ENCODE results near the gene FSCN2. TPM values are rescaled to one million over a fixed set of nuclear protein-coding genes. Genes with fewer than 3 reads are reported as not detected.
"Not testable (repeated sequence)": the region's sequence is repeated elsewhere in the genome, so short reads cannot be mapped to it uniquely, and the experiment has no call there.

Gene FSCN2
- total and polyA plus RNA-seq, 8 donors: 2.5 to 15.3 (median 10.7) TPM

DNA sequence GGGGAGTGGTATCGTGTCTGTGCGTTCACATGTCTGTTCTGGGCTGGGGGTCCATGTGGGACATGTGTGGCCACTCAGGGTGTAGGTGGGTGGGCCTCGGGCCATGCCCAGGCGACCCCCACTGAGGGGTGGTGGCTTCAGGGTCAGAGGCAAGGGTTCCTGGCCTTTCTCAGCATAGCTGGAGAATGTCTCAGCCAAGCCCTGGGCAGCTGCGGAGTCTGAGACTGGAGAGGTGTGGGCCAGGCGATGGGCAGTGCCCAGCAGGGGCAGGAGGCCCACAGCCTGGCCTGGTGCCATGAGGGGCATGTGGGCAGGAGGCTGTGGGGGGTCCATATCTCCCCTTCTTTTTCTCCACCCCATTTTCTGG, 1.2 kb downstream of the FSCN2 start:
- FAIRE-seq (no peak), ATAC-seq (peak in 2 of 4 donors; percentile 2 to 19), DNase-seq (peak in 2 of 6 donors; percentile 46 to 69)
- H3K36me3 ChIP-seq: no peaks in the 10 kb centered on the region
- no peak overlapping the region for H3K27ac ChIP-seq
- no peaks in the 10 kb centered on the region for H3K9me3 ChIP-seq
- 72 to 74% methylated on average over 6 of the region's 6 CpGs for WGBS, 2 donors
- TF ChIP-seq, protein P1, sequence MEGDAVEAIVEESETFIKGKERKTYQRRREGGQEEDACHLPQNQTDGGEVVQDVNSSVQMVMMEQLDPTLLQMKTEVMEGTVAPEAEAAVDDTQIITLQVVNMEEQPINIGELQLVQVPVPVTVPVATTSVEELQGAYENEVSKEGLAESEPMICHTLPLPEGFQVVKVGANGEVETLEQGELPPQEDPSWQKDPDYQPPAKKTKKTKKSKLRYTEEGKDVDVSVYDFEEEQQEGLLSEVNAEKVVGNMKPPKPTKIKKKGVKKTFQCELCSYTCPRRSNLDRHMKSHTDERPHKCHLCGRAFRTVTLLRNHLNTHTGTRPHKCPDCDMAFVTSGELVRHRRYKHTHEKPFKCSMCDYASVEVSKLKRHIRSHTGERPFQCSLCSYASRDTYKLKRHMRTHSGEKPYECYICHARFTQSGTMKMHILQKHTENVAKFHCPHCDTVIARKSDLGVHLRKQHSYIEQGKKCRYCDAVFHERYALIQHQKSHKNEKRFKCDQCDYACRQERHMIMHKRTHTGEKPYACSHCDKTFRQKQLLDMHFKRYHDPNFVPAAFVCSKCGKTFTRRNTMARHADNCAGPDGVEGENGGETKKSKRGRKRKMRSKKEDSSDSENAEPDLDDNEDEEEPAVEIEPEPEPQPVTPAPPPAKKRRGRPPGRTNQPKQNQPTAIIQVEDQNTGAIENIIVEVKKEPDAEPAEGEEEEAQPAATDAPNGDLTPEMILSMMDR (IDR thresholded peaks at IDR 0.05): no peak
- H3K27me3 ChIP-seq: no peaks in the 10 kb centered on the region
- H3K4me3 ChIP-seq: no peak overlapping the region
- intact Hi-C loops (cut with DNase I): no loop called here
- peaks cover 0 to 3% (median 0%) of the 10 kb centered on the region in 3 donors for H3K4me1 ChIP-seq

DNA sequence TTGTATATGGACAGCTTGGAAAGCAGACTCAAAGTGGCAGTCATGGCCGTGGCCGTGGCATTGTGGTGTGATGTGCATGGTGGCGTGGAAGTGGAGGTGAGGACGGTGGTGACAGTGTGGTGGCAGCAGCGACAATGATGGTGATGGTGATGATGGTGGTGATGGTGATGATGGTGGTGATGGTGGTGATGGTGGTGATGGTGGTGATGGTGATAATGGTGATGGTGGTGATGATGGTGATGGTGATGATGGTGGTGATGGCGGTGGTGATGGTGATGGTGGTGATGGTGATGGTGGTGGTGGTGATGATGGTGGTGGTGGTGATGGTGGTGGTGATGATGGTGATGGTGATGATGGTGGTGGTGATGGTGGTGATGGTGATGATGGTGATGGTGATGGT, 2.8 kb downstream of the FSCN2 start:
- intact Hi-C loops (cut with DNase I); H3K9me3 ChIP-seq; H3K27ac ChIP-seq; H3K36me3 ChIP-seq; H3K4me1 ChIP-seq; FAIRE-seq; H3K27me3 ChIP-seq; ATAC-seq; H3K4me3 ChIP-seq: not testable (repeated sequence)
- WGBS, 2 donors: 79 to 89% methylated on average over 6 of the region's 6 CpGs
- peak in 1 of 6 donors; percentile 31 for DNase-seq

DNA sequence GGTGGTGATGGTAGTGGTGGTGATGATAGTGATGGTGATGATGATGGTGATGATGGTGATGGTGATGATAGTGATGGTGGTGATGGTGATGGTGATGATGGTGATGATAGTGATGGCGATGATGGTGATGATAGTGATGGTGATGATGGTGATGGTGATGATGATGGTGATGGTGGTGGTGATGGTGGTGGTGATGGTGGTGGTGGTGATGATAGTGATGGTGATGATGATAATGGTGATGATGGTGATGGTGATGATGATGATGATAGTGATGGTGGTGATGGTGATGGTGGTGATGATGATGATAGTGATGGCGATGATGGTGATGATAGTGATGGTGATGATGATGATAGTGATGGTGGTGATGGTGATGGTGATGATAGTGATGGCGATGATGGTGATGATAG, 3.8 kb downstream of the FSCN2 start:
- ATAC-seq; H3K4me3 ChIP-seq; H3K27ac ChIP-seq; FAIRE-seq; H3K4me1 ChIP-seq; intact Hi-C loops (cut with DNase I); DNase-seq; H3K9me3 ChIP-seq; H3K36me3 ChIP-seq; H3K27me3 ChIP-seq: not testable (repeated sequence)
- WGBS, 2 donors: 94 to 97% methylated on average over 3 of the region's 3 CpGs

DNA sequence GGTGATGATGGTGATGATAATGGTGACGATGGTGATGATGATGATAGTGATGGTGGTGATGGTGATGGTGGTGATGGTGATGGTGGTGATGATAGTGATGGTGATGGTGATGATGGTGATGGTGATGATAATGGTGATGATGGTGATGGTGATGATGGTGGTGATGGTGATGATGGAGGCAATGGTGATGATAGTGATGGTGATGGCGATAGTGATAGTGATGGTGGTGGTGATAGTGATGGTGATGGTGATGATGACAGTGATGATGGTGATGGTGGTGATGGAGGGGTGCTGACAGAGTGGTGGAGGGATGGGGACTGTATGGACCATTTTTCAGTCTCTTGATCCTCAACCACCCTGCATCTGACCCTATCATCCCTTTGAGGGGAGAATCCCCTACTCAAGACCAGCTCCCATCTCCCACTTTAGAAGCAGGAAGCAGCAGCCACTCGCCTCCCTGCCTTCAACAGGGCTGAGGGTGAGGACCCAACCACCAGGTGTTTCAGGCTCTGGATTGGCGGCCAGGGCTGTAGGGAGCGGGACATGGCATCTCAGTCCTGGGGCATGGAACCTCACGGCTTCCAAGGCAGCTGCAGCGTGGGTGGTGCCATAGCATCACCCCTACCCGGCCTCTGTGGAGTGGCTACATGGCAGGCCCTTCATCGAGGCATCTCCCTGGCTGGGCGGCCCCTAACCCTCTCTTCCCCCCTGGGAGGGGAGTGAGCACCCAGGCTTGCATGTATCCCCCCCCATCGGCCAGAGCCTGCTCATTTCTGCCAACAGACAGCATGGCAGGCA, 4.5 kb downstream of the FSCN2 start:
- Histone ChIP-seq H3K36me3 (no peaks in the 10 kb centered on the region), H3K4me3 (no peak overlapping the region), H3K27ac (no peak overlapping the region), H3K27me3 (no peaks in the 10 kb centered on the region), H3K9me3 (no peaks in the 10 kb centered on the region), H3K4me1 (peaks cover 0 to 12% (median 0%) of the 10 kb centered on the region in 3 donors)
- WGBS, 2 donors: 92 to 95% methylated on average over 11 of the region's 11 CpGs
- peak in 2 of 6 donors; percentile 44 to 68 for DNase-seq
- ATAC-seq: no peak
- intact Hi-C loops (cut with DNase I): no loop called here
- no peak for FAIRE-seq
- TF ChIP-seq, protein P1 (IDR thresholded peaks at IDR 0.05): no peak

DNA sequence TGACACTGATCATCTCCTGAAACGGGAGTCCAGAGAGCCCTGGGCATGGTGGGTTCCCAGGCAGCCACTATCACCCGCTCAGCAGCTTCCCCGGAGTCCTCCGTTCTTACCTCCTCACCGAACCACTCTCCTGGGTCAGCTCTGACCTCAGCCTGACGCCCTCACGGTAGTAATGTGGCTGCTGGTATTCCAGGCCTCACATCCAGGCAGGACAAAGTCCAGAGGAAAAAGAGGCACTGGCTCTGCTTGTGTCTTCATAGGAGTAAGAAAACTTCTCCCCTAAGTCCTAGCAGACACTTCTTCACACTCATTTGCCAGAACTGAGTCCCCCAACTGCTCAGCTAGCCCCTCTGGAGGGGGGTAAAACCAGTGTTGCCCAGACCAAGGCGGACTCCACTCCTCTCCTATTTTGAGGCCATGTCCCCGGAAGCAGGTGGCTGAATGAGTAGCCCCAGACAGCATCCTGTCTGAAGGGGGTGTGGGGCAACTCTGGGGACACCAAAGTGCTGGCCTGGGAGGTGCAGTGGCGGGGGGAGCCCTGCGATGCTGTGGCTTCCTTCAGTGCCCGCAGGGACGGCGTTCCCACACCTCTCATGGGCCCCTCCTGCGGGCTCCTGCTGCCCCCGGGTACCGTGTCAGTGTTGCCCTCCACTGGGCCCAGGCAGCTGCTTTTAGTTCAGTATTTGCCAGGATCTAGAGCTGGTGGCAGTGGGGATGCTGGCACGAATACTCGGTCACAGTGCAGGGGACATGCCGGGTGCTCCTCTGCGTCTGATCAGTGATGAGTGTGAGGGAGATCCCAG, 5.4 kb downstream of the FSCN2 start:
- DNase-seq (peak in 2 of 6 donors; percentile 29 to 65), ATAC-seq (no peak), FAIRE-seq (no peak)
- Histone ChIP-seq H3K9me3 (no peaks in the 10 kb centered on the region), H3K4me3 (no peak overlapping the region), H3K36me3 (no peaks in the 10 kb centered on the region), H3K27ac (no peak overlapping the region), H3K27me3 (no peaks in the 10 kb centered on the region), H3K4me1 (peaks cover 0 to 16% (median 0%) of the 10 kb centered on the region in 3 donors)
- intact Hi-C loops (cut with DNase I): no loop called here
- TF ChIP-seq, protein P1 (IDR thresholded peaks at IDR 0.05): no peak
- 79 to 89% methylated on average over 21 of the region's 21 CpGs for WGBS, 2 donors

All from pancreas (tissue), 10 donors.